OCI-LY7 (cell line): ENCODE measurements around the gene TRIM15. TPM values are rescaled to one million over a fixed set of nuclear protein-coding genes. Genes with fewer than 3 reads are reported as not detected.

Experiments used
- BruUV-seq: library from RNA; stranded (reverse); fragments of 400-500 nt; replicated peaks from 2 replicates; lab custom pipeline; 2021; lab: Mats Ljungman, UMichigan
- CTCF ChIA-PET: fragments of 300-600 bp; sonication (Branson Sonifier 250); formaldehyde crosslinking; loops from one replicate; lab custom pipeline; 2022; ENCODE audit warnings: antibody characterized with exemption; ENCODE audit not compliant: unreplicated experiment; lab: Charles Lee
- POLR2A ChIA-PET: fragments of 300-600 bp; sonication (Branson Sonifier 250); formaldehyde crosslinking; loops from one replicate; lab custom pipeline; 2022; ENCODE audit warnings: antibody characterized with exemption; lab: Charles Lee
- DNase-seq: peaks from one replicate; pipeline ENCODE4 v3.0.0-alpha.2; 2015; ENCODE audit warnings: low spot score
- H2AFZ ChIP-seq: fragments of 200-600 bp; sonication (generic), shearing (Covaris generic); 2 replicates; pipeline ENCODE4 v1.6.1; 2014; ENCODE audit warnings: mild to moderate bottlenecking, antibody characterized with exemption, low read length, moderate library complexity
- H3K27ac ChIP-seq: fragments of 200-600 bp; sonication (generic); 2 replicates; pipeline ENCODE4 v1.5.1; 2014; ENCODE audit warnings: mixed run types, low read depth, mild to moderate bottlenecking, moderate library complexity, low read length, inconsistent platforms; ENCODE audit not compliant: poor library complexity, severe bottlenecking
- H3K36me3 ChIP-seq: fragments of 200-600 bp; sonication (generic); 2 replicates; pipeline ENCODE4 v1.6.1; 2014; ENCODE audit warnings: mild to moderate bottlenecking, antibody characterized with exemption, low read length, moderate library complexity, mixed read lengths; ENCODE audit not compliant: insufficient read depth
- H3K4me1 ChIP-seq: fragments of 200-600 bp; sonication (generic); 2 replicates; pipeline ENCODE4 v1.5.1; 2014; ENCODE audit warnings: mild to moderate bottlenecking, low read length; ENCODE audit not compliant: insufficient read depth, poor library complexity, severe bottlenecking
- H3K4me2 ChIP-seq: fragments of 200-600 bp; sonication (generic); 2 replicates; pipeline ENCODE4 v1.6.1; 2014; ENCODE audit warnings: mild to moderate bottlenecking, low read length
- H3K4me3 ChIP-seq: fragments of 200-600 bp; sonication (generic); 2 replicates; pipeline ENCODE4 v1.5.1; 2014; ENCODE audit warnings: mild to moderate bottlenecking, low read depth, low read length; ENCODE audit not compliant: poor library complexity, severe bottlenecking
- H3K79me2 ChIP-seq: fragments of 200-600 bp; sonication (generic); 2 replicates; pipeline ENCODE4 v1.6.1; 2016; ENCODE audit warnings: low read depth, mild to moderate bottlenecking, low read length, moderate library complexity, mixed read lengths; ENCODE audit not compliant: insufficient read depth
- H3K9me2 ChIP-seq: fragments of 200-600 bp; sonication (generic); 2 replicates; pipeline ENCODE4 v1.6.1; 2016; ENCODE audit warnings: mild to moderate bottlenecking, low read length, mixed read lengths; ENCODE audit not compliant: insufficient read depth
- H3K9me3 ChIP-seq: fragments of 200-600 bp; sonication (generic); 2 replicates; pipeline ENCODE4 v1.6.1; 2014; ENCODE audit warnings: mild to moderate bottlenecking, mixed run types, low read length, mixed read lengths
- H4K20me1 ChIP-seq: fragments of 200-600 bp; sonication (generic); 2 replicates; pipeline ENCODE4 v1.6.1; 2014; ENCODE audit warnings: mild to moderate bottlenecking, antibody characterized with exemption, low read length, moderate library complexity, mixed read lengths; ENCODE audit not compliant: insufficient read depth
- CTCF ChIP-seq: fragments of 200-600 bp; sonication (generic); conservative IDR thresholded peaks from 2 replicates; pipeline ENCODE4 v1.5.1; 2014; ENCODE audit warnings: mild to moderate bottlenecking, antibody characterized with exemption, low read length, moderate library complexity, mixed read lengths
- EZH2phosphoT487 ChIP-seq: fragments of 200-600 bp; sonication (generic); IDR thresholded peaks from 2 replicates; pipeline ENCODE4 v1.6.1; 2018; ENCODE audit warnings: low read depth, borderline replicate concordance, mild to moderate bottlenecking, mixed run types, antibody characterized with exemption, low read length, moderate library complexity, mixed read lengths
- intact Hi-C: fragments of 100-400 bp; cut with micrococcal nuclease; formaldehyde crosslinking; loops from one replicate; pipeline ENCODE4 v1.10.0; 2022; ENCODE audit not compliant: unreplicated experiment
- total RNA-seq, 2 experiments: library from RNA; depleted of rRNA in 1 of 2; stranded (reverse); fragments of >200 nt in 1 of 2; shearing (Covaris generic) in 1 of 2; gene quantifications; 2 replicates each; pipeline ENCODE4 v1.2.3, GENCODE V29; 2014 to 2022

The TRIM15 gene
- total RNA-seq, 2 experiments from 2014 or later: not detected

- Histone ChIP-seq H3K36me3 (no peaks in the 10 kb centered on the region), H3K9me3 (no peaks in the 10 kb centered on the region), H3K79me2 (no peaks in the 10 kb centered on the region), H2AFZ (no peak overlapping the region), H3K4me3 (no peak overlapping the region), H3K9me2 (no peaks in the 10 kb centered on the region), H3K27ac (no peak overlapping the region), H3K4me1 (no peaks in the 10 kb centered on the region), H4K20me1 (no peaks in the 10 kb centered on the region), H3K4me2 (no peak overlapping the region)
- DNase-seq: no peak
- intact Hi-C loops: no loop called here
- BruUV-seq: no TSS peak
- ChIA-PET POLR2A (no interaction called here), CTCF (no interaction called here)
- TF ChIP-seq CTCF (no peak), EZH2phosphoT487 (no peak)
Measured at GRCh38 chr6:30158475-30159040, 4.8 kb upstream of the TRIM15 start.

- CTCF ChIA-PET: no interaction called here
- H3K4me1 ChIP-seq: no peaks in the 10 kb centered on the region
- no peak overlapping the region for H3K4me3 ChIP-seq
- POLR2A ChIA-PET: no interaction called here
- no peak overlapping the region for H2AFZ ChIP-seq
- H3K79me2 ChIP-seq: no peaks in the 10 kb centered on the region
- H3K27ac ChIP-seq: no peak overlapping the region
- intact Hi-C loops: no loop called here
- no peak for TF ChIP-seq EZH2phosphoT487
- H3K36me3 ChIP-seq: no peaks in the 10 kb centered on the region
- no peaks in the 10 kb centered on the region for H4K20me1 ChIP-seq
- no peak for DNase-seq
- no TSS peak for BruUV-seq
- H3K9me3 ChIP-seq: no peaks in the 10 kb centered on the region
- no peak overlapping the region for H3K4me2 ChIP-seq
- H3K9me2 ChIP-seq: no peaks in the 10 kb centered on the region
Measured at GRCh38 chr6:30160008-30160784, 3.1 kb upstream of the TRIM15 start.

DNA sequence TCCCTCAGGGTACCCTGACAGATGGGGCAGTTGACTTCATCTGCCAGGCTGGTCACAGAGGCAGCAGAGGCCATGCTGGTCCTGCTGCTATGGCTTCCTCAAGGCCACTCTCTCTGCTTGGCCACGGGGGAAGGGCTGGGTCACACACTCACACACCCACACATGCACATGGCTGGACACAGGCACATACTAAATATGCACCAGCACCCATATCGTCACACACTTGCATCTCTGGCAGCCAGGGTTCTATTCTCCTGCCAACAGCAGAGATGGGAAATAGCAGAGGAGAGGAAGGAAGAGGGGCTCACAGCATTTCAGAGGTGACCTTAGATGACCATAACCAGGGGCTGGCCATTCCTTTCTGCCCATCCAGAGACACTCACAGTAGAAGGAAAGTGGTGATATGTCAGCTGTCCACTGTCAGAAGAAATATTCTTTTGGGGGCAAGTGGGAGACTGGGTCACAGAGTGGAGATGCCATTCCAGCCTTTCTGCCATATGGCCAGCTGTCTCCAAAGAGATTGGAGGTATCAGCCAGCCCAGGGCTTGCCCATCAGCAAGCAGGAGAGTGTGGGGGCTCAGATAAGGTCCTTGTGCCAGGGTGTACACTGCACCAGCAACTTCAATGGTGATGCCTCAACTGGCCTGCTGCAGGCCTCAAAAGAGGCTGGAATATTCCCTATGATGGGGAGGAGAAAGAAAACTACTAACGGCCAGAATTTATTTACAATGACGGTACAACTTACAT, 2.4 kb upstream of the TRIM15 start, which contains the start of gene TRIM10:
Gene TRIM10 (minus strand): TSS at position 427 of the 747 bp plus-strand sequence. CDS start 353 bp downstream, at position 74.
- Histone ChIP-seq H3K27ac (no peak within 1 kb of the TSS), H2AFZ (no peak within 1 kb of the TSS), H3K9me3 (no peaks in the 10 kb centered on the region), H4K20me1 (no peaks in the 10 kb centered on the region), H3K79me2 (no peaks in the 10 kb centered on the region), H3K9me2 (no peaks in the 10 kb centered on the region), H3K36me3 (no peaks in the 10 kb centered on the region), H3K4me3 (no peak within 1 kb of the TSS), H3K4me1 (no peaks in the 10 kb centered on the region), H3K4me2 (no peak within 1 kb of the TSS)
- no peak for TF ChIP-seq CTCF
- POLR2A ChIA-PET: no interaction called here
- BruUV-seq: no TSS peak
- no peak for DNase-seq
- intact Hi-C loops: no loop called here
- CTCF ChIA-PET: no interaction called here
